ENCODE results near the gene PDE4B.

Gene PDE4B

DNA sequence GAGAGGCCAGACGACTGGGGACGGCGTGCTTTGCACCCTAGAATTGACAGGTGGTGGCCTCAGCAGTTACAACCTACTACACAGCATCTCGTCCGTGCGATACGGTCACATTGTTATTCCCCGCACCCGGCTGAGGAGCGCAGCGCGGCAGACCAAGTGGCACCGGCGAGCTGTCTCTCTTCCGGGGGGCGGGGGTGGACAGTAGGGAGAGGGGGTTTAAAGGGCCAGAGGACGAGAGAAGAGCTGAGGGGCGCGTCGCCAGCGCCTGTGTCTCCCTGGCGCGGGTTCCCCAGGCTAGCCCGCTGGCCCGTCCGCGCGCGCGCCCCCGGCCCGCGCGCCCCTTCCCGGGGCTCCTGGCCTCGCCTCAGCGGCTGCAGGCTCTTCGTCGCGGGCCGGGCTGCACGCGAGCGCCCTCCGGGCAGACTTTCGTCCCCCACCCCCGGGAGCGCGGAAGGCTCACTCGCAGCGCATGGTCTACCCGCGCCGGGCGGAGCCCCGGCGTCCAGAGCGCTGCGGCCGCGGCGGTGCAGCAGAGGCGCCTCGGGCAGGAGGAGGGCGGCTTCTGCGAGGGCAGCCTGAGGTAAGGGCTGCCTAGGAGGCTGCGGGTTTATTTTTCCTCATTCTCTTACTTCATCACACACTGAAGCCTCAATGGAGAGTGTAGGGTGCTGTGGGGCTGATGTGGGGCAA is at the start of gene PDE4B:
PDE4B (plus strand) TSS at position 227 of the 690 bp plus-strand sequence.
- DNase-seq (ENCODE audit: low read depth in 2 of 2): no peak

DNA sequence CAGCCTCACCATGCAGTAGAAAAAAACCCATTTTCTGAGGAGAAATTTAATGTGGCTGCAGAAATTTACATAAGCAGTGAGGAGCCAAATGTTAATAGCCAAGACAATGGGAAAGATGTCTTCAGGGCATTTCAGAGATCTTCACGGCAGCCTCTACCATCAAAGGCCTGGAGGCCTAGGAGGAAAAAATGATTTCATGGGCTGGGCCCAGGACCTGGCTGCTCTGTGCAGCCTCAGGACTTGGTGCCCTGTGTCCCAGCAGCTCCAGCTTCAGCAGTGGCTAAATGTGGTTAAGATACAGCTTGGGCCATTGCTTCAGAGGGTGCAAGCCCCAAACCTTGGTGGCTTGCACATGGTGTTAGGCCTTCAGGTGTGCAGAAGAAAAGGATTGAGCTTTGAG is 48.0 kb upstream of the PDE4B start:
- no peak for DNase-seq (ENCODE audit: low read depth in 2 of 2)

DNA sequence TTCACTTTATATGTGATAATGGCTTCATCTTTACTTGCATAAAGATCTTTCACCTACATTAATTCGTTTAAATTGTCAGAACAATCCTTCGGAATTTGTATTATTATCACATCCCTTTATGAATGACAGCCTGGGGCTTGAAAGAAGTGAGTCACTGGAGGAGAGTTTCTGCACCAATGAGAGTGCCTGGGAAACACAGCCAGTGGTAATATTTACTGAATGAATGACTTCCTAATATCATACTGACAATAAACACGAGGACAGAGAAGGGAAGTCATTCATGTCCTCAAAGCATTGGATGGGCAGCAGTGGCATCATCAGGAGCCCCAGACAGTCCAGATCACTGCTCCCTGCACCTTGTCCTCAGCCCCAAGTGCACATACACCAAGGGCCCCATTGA is 40.7 kb upstream of the PDE4B start:
- DNase-seq (ENCODE audit: low read depth in 2 of 2): no peak

DNA sequence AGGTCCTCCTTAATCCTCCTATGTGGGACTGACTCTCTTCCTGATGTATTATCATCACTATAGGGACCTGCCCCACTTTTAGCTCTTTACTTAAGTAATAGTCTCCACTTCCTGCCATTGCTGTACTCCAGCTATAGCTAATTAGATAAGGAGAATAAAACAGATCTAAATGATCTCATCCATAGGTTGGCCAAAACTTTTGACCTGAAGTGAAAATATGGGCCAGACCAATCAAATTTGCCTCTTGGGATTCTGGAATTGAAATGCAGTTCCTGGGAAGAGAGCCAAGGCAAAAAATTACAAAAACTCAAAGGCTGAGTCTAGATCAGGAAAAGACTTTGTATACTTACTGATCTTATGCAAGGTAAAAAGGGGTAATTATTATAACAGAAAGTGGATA is 36.1 kb upstream of the PDE4B start:
- peak in 1 of 2 experiments; percentile 11 for DNase-seq (ENCODE audit: low read depth in 2 of 2)

DNA sequence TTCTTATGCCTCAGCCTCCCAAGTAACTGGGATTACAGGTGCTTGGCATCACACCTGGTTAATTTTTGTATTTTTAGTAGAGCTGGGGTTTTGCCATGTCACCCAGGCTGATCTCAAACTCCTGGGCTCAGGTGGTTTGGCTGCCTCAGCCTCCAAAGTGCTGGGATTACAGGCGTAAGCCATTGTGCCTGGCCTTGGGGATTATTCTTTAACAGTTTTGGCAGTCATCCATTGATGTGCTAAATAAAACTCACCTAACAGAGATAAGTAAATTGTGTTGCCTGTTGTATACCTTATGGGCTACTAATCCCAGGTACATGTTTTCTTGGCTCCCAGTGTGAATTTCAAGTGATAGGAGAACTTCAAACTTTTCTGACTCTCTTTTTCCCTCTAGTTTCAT is 35.2 kb upstream of the PDE4B start:
- DNase-seq (ENCODE audit: low read depth in 2 of 2): no peak

DNA sequence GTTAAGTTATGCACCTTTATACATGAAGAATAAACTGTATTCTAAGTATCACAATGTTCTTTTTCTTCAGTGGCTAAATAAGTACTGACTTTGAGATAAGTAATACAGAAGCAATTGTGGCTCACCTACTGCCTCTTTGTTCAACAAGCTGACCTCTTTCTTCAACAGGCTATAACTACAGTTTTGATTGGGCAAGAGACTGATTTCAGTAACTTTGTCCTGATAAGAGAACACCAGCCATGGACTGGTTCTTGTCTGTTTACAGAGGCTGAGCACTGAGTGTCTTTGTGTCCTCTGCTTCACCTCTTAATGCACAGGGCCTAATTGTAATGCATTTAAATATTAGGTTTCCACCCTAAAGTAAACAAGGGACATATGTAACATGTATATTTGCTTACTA is 34.6 kb upstream of the PDE4B start:
- DNase-seq (ENCODE audit: low read depth in 2 of 2): no peak

DNA sequence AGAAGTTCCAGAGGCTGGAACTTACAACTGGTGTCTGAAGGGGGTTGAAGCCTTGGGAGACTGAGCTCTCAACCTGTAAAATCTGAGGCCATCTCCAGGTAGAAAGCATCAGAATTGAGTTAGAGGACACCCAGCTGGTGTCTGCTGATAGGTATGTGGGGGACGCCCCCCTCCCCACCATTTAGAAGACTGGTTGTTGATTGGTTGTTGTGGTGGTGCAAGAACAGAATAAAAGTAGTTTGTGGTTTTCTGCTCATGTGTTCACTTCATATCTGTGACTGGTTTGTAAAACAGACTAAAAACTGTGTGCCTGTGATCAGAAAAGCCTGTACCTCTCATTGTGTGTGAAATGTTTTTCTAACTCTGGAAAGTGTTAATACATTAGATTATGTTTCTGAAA is 33.2 kb upstream of the PDE4B start:
- DNase-seq (ENCODE audit: low read depth in 2 of 2): no peak

DNA sequence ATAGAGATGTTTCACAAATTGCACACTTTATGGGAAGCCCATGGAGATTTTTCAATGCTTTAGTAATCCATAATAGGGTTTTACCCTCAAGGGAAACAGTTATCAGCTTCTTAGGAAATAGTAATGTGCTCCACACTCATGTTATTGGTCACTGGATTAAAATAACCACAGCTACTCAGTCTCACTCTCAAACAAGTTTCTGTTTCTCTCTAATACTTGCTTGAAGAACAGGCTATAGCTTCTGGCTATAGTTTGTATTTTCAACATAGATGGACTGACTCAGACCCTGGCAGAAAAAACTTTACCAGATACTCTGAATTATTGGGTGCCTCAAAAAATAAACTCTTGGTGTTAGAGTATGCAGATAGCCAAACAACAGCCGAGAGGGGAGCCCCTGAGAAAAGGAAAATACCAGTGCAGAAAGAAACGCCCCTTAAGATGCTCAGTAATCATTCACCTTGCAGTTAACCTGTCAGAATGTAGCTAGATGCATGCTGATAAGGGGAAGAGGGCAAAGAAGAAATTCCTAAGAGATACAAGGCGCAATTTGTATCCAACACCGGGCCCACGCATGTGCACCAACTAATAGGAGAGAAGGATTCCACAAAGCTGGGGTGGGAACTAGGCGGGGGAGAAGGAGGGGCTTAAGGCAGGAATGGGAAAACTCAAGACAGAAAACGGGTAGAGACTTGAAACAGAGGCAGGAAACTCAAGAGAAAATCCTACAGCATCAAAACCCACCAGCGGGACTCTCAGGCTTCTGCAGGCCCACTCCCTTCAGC is 30.4 kb upstream of the PDE4B start:
- DNase-seq (ENCODE audit: low read depth in 2 of 2): peak in 1 of 2 experiments; percentile 2

DNA sequence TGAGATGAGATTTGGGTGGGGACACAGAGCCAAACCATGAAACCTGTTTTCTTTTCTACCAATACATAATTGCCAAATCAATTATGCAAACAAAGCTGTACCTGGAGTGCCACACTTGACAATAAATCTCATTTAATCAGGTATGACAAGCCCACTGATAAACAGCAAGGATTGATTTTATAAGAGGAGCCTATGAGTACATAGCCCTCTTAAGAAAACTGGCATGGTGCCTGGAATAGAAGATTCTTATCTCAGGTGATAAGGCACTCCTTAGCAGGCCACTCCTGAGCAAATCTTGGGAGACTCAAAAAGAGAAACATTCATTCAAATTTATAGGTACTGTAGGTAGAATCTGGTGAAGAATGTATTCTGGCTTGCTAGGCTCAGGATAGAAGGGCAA is 28.6 kb upstream of the PDE4B start:
- no peak for DNase-seq (ENCODE audit: low read depth in 2 of 2)

DNA sequence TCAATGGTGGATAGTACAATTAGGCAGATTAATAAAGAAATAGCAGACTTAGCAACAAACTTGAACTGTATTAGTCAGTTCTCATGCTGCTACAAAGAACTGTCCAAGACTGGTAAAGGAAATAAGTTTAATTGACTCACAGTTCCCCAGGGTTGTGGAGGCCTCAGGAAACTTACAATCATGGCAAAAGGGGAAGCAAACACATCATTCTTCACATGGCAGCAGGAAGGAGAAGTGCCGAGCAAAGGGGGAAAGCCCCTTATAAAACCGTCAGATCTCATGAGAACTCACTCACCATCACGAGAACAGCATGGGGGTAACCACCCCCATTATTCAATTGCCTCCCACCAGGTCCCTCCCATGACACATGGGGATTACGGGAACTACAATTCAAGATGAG is 27.1 kb upstream of the PDE4B start:
- no peak for DNase-seq (ENCODE audit: low read depth in 2 of 2)

DNA sequence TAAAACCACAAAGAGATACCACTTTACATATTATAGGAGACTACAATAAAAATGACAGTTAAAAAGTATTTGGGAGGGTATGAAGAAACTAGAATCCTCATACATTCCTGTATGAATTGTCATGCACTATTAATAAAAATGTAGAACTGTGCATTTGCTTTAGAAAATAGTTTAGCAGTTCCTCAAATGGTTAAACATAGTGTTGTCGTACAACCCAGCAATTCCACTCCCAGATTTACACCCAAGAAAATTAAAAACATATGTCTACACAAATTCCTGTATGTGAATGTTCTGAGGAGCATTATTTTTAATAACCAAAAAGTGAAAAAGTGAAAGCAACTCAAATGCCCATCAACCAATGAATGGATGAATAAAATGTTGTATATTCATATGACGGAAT is 23.1 kb upstream of the PDE4B start:
- DNase-seq (ENCODE audit: low read depth in 2 of 2): peak; percentile 85 to 87

DNA sequence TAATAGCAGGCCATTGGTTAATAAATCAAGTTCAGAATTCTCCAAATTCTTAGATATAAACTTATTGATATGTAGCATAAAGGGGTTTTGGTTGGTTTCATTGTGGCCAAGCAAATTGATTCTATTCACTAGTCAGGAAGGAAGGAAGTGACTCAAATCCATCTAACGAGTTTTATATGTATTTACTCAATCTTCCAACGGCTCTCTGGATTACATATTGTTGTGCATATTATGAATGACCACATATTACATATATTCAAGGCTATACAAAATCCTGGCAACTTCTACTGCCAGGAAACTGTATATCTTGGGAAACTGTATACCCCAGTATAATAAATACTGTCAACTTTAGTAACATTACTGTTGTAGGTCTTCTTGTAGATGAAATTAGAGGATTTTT is 20.1 kb upstream of the PDE4B start:
- no peak for DNase-seq (ENCODE audit: low read depth in 2 of 2)

DNA sequence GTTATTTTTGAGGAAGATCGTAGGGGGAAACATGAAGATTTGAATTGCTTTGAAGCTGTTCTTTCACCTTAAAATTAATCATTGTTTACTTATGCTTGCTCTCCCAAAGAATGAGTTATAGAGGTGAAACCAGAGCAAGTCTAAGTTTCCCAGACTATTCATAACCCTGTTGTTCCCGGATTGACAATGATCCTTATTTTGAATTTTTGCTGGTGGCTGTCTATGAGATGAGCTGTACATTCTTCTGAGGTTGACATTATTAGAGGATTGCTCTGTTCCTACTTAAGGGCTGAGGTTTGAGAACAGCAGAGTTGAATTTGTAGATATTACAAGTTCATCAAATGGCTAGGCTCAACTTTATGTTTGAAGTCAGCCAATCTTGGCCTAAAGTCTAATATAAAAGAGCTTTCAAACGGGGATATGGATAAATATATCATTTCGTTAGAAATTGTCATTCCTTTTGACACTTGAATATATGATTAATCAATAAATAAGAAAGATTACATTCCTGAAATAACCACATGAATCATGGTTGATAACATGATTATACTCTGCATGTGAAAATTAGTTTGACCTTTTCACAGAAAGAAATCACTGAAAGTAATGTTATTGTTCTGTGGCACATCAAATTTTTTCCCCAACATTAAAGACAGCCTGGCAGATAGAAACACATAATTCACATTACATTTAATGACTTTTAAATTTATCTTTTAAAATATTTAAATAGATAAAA is 19.1 kb upstream of the PDE4B start:
- no peak for DNase-seq (ENCODE audit: low read depth in 2 of 2)

DNA sequence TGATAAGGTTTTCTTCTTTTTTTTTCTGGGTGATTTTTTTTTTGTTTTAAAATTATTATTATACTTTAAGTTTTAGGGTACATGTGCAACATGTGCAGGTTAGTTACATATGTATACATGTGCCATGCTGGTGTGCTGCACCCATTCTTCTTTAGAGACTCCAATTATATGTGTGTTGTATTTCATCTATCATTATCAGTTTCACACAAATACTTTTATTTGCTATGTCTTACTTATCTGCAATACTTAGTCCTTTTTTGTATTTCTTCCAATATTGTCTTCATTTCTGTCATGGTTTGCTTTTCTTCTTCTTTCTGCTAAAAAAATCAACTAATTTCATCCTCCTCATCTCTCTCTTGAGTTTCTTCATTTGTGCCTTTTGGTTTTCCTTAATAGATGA is 3.9 kb upstream of the PDE4B start:
- no peak for DNase-seq (ENCODE audit: low read depth in 2 of 2)

DNA sequence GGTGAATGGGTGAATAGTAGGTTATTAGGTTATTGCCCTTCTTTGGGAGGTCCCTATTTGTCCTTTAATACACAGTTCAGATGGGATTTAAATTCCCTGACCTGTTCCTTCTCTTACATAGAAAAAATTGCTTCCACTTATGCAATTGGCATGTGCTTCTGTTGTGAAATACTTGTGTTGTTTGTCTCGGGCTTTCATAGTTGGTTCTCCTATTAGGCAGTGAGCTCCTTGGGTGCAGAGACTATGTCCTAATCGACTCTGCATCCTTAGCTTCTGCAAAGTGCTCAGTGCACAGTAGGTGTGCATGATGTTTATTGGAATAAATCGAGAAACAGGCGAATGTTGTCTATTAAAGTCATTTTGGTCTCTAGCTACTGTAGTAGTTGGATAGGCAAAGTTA is 1.3 kb upstream of the PDE4B start:
- no peak for DNase-seq (ENCODE audit: low read depth in 2 of 2)

DNA sequence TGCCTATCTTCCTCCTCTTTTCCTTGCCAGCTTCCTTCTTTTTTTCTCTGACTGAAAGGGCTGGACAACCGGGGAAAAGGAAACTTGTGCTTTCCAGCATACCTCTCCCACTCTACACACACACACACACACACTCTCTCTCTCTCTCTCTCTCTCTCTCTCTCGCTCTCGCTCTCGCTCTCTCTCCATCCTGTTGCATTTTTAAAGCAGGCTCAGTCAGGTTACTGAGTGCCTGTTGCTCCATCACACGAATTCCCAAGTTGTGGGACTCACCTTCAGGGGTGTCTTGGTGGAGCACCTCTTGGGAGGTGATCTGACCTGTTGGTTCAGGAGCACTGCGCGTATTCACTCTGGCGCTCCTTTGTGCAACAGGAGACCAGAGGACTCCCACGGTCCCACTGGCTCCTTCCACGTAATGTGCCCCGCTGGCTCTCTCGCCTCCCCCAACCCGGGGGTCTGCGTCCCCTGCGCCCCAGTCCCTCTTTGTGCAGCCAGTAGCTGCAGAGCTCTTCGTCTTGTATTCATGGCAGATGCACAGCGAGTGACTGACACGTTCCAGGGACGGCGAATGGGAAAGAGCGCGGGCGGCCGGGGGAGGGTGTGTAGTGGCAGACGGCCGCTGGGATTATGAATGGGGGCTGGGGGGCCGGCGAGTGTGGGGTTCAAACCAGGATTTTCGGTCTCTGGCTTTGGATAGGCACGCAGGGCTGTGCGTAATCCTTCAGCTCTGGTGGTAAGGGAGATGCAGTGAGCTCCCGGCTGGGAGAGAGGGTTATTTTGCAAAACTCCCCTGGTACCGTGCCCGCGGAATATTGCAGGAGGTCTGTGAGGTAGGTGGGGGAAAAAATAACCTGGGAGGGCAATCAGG is 660 bp upstream of the PDE4B start:
- no peak for DNase-seq (ENCODE audit: low read depth in 2 of 2)

DNA sequence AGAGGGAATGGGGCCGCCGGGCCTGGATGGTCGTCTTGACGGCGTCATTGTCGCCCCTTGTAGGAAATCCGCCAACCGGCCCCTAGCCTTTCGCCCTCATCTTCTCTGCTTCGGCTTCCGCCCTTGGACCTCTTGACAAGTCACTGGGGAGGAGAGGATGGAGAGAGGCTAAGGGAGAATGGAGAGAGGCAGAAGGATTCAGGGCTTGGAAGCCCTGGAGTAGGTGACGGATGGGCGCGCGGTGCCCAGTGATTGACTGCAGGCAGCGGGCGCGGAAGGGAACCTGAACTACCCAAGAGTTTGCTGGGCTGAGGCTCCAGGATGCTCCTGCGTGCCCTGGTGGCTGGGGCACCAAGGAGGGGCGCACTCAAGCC is 651 bp downstream of the PDE4B start:
- no peak for DNase-seq (ENCODE audit: low read depth in 2 of 2)

DNA sequence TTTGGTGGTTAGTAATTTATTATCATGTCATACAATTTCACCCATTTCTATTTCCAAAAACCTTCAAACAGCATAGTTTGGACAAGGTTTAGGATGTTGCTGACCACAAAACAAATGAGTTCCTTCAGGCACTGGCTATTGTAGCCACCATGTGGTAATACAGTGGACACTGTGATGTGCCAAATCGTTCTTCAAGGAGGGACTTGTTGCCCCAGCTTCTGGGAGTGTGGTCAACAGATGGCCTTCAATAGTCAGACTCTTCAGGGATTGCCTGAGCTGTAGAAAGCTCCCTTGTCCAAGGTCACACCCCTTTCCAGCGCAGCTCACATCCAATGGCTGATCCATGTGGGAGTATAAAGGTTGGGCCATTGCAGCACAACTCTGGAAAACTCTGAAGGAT is 2.6 kb downstream of the PDE4B start:
- DNase-seq (ENCODE audit: low read depth in 2 of 2): no peak

DNA sequence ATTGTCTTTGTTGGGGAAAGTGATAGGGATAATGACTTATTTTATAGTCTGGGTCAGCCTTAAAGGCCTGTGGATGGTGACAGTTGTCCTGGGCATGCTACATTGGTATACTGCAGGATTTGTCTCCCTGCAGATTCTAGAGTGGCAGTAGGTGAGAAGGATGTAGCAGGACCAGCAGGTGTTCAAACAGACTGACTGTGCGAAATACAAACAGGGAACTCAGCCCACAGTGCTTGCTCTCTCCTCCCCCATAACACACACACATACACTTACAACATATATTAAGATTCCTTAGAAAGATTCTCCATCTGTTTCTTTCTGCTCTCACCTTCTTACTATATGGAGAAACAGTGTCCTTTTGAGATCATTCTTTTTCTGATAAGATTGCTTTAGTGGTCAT is 6.9 kb downstream of the PDE4B start:
- no peak for DNase-seq (ENCODE audit: low read depth in 2 of 2)

DNA sequence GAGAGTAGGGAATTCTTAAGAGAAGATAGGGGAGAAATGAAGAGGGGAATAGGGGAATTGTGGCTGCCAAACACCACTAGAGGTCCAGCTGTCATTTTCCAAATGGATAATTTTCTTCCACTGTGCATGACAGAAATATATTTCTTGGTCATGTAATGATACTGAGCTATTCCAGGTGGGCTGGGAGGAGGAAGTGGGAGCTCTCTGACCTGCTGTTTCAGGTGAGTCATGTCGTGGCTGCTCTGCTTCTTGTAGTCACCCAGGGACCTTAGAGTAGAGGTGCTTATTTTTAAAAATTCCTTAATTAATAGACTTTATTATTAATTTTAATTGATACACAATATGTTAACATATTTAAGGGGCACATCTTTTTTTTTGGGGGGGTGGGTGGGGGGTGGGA is 11.9 kb downstream of the PDE4B start:
- DNase-seq (ENCODE audit: low read depth in 2 of 2): no peak

DNA sequence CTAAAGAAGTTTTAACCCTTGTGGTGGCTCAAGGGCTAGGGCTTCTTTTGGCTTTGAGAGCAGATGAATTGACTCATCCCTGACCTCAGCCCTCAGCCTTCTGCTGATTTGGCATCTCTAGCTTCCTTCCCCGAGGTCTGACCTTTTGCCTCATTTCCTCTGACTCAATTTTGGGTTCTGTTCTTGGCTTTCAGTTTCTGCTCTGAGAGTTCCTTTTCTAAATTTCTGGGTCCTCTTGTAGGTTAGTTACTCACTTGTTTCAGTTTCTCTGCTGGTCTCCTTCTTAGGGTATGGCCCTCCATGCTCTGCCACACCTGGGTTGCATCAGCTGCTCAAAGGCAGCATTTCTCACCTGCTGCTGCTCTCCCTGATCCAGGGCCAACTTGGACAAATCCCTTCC is 19.4 kb downstream of the PDE4B start:
- DNase-seq (ENCODE audit: low read depth in 2 of 2): peak; percentile 39 to 53

DNA sequence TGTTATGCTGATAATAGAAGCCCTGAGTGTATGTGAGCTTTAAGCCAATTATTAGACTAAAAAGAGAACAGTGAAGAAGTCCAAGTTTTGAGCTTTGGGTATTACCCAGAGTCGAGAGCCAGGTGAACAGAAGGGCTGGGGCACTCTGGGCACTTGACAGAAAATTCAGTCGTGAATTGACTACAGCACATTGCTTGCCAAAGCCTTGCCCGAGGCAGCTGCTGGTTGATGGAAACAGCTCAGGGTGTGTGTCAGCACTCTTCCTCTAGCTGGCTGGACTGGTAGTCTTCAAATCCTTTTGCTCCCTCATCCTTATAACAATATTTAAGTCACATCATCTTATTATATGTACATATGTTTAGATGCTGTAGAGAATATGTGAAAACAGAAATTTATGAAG is 21.3 kb downstream of the PDE4B start:
- DNase-seq (ENCODE audit: low read depth in 2 of 2): no peak

Measured in fibroblast of skin of left quadriceps (primary cell).